ENCODE measurements around the gene NOL7.

Gene NOL7

GRCh38 chr6:13576017-13576416, 39.1 kb upstream of the NOL7 start:
- TF ChIP-seq POLR2A (IDR thresholded peaks at IDR 0.05; ENCODE audit: extremely low read depth, insufficient read length), result no peak
- TF ChIP-seq, protein P1, sequence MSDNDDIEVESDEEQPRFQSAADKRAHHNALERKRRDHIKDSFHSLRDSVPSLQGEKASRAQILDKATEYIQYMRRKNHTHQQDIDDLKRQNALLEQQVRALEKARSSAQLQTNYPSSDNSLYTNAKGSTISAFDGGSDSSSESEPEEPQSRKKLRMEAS (IDR thresholded peaks at IDR 0.05; ENCODE audit: low read depth, low read length), result no peak
- TF ChIP-seq MYC (IDR thresholded peaks at IDR 0.05; ENCODE audit: low read depth, low read length), result no peak
- TF ChIP-seq, protein P2, sequence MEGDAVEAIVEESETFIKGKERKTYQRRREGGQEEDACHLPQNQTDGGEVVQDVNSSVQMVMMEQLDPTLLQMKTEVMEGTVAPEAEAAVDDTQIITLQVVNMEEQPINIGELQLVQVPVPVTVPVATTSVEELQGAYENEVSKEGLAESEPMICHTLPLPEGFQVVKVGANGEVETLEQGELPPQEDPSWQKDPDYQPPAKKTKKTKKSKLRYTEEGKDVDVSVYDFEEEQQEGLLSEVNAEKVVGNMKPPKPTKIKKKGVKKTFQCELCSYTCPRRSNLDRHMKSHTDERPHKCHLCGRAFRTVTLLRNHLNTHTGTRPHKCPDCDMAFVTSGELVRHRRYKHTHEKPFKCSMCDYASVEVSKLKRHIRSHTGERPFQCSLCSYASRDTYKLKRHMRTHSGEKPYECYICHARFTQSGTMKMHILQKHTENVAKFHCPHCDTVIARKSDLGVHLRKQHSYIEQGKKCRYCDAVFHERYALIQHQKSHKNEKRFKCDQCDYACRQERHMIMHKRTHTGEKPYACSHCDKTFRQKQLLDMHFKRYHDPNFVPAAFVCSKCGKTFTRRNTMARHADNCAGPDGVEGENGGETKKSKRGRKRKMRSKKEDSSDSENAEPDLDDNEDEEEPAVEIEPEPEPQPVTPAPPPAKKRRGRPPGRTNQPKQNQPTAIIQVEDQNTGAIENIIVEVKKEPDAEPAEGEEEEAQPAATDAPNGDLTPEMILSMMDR (IDR thresholded peaks at IDR 0.05; ENCODE audit: low read depth, low read length), result no peak
- H3K4me3 ChIP-seq (ENCODE audit: low read depth, low read length), result no peak overlapping the region
- DNase-seq (ENCODE audit: low read depth), result no peak

- H3K4me3 ChIP-seq (ENCODE audit: low read depth, low read length), result no peak overlapping the region
- TF ChIP-seq MYC (IDR thresholded peaks at IDR 0.05; ENCODE audit: low read depth, low read length) (no peak), POLR2A (IDR thresholded peaks at IDR 0.05; ENCODE audit: extremely low read depth, insufficient read length) (no peak)
- TF ChIP-seq, protein P1 (IDR thresholded peaks at IDR 0.05; ENCODE audit: low read depth, low read length), result no peak
- TF ChIP-seq, protein P2 (IDR thresholded peaks at IDR 0.05; ENCODE audit: low read depth, low read length), result no peak
- DNase-seq (ENCODE audit: low read depth), result no peak
These were observed 37.2 kb upstream of the NOL7 start for GRCh38 chr6:13577926-13578325.

DNA sequence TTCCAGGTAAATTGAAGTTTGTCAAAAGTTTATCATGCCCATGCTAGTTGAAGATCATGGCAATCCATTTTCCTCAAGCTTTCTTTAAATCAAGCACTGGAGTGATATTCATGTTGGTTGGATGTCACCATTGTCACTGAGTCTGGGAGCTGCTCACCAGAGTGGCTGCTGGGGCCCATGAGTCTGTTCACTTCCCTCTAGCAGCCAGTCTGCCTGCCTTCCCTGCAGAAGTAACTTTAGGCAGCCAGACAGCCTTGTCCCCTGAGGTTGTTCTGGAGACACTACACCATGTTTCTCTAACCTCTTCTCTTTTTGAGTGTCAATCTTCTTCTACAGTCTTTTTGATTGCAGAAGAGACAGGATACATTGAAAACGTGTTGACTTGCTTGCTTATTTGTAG, 35.2 kb upstream of the NOL7 start:
- H3K4me3 ChIP-seq (ENCODE audit: low read depth, low read length), result no peak overlapping the region
- DNase-seq (ENCODE audit: low read depth), result peak; percentile 69
- TF ChIP-seq POLR2A (IDR thresholded peaks at IDR 0.05; ENCODE audit: extremely low read depth, insufficient read length) (no peak), MYC (IDR thresholded peaks at IDR 0.05; ENCODE audit: low read depth, low read length) (no peak)
- TF ChIP-seq, protein P1 (IDR thresholded peaks at IDR 0.05; ENCODE audit: low read depth, low read length), result no peak
- TF ChIP-seq, protein P2 (IDR thresholded peaks at IDR 0.05; ENCODE audit: low read depth, low read length), result no peak

- no peak overlapping the region for H3K4me3 ChIP-seq (ENCODE audit: low read depth, low read length)
- TF ChIP-seq POLR2A (IDR thresholded peaks at IDR 0.05; ENCODE audit: extremely low read depth, insufficient read length) (no peak), MYC (IDR thresholded peaks at IDR 0.05; ENCODE audit: low read depth, low read length) (no peak)
- TF ChIP-seq, protein P1 (IDR thresholded peaks at IDR 0.05; ENCODE audit: low read depth, low read length), result no peak
- TF ChIP-seq, protein P2 (IDR thresholded peaks at IDR 0.05; ENCODE audit: low read depth, low read length), result no peak
- no peak for DNase-seq (ENCODE audit: low read depth)
These were observed 33.4 kb upstream of the NOL7 start for GRCh38 chr6:13581700-13582229.

DNA sequence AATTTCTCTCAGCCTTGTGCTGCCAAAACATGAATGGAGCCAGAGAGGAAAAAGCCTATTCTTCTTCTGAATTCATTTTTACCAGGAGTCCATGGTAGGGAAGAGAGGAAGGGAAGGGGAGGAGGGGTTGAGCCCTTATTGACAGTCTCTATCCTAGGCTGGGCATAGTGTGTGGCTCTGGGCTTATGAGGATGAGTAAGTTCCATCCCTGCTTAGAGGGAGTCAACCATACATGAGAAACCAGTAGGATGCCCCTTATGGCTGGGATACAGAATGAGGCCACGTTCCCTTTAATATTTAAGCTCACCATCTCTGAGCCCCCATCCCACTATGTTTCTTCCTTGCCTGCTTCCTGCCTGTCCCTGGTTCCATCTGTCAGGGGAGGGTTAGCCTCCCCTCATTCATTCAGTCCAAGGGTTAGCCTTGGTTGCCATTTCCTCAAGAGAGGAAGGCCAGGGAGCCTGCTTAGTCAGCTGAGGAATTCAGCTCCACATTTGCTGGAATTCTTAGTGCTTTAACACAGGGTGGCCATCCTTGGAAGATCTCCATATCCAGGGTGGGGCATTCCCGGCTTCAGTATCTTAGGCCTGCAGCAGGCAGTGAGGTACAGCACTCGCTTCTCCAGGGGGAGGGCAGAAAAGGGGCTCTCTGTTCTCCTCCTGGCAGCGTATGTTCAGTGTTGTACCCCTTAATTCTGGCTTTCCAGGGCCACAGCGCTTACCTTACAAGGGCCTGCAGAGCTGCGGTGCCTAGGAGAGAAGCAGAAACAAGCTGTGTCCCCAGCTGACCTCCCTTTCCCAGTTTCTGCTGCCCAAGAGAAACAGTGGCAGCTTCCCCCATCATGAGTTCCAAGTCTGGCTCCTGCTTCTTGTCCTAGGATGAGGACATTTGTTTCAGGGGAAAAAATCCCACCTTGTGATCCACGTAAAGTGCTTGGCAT, 28.3 kb upstream of the NOL7 start:
- TF ChIP-seq MYC (IDR thresholded peaks at IDR 0.05; ENCODE audit: low read depth, low read length), result no peak
- TF ChIP-seq, protein P2 (IDR thresholded peaks at IDR 0.05; ENCODE audit: low read depth, low read length), result no peak
- no peak for DNase-seq (ENCODE audit: low read depth)
- H3K4me3 ChIP-seq (ENCODE audit: low read depth, low read length), result no peak overlapping the region
